A204.1 (cell line): ENCODE data around the gene NUDT1.

Experiments used
- FAIRE-seq: peaks from 2 replicates; lab custom pipeline; 2012; peaks lifted over from hg19 to GRCh38; lab: Jason Lieb, UNC

NUDT1 gene

GRCh38 chr7:2241580-2242540, at the start of gene NUDT1, which contains the start of gene MRM2:
Gene NUDT1, plus strand, starts transcription at chr7:2242226. Its CDS starts 2,349 bp downstream, at chr7:2244575.
Gene MRM2, minus strand, starts transcription at chr7:2242205. Its CDS starts 36 bp downstream, at chr7:2242169.
- no peak for FAIRE-seq

GRCh38 chr7:2192831-2193534, 49.0 kb upstream of the NUDT1 start:
- FAIRE-seq = no peak

GRCh38 chr7:2193575-2194305, 48.3 kb upstream of the NUDT1 start:
- FAIRE-seq = no peak

GRCh38 chr7:2195400-2196246, 46.4 kb upstream of the NUDT1 start:
- no peak for FAIRE-seq

- no peak for FAIRE-seq
These were observed 45.3 kb upstream of the NUDT1 start for GRCh38 chr7:2196381-2197378.

GRCh38 chr7:2197436-2198155, 44.4 kb upstream of the NUDT1 start:
- no peak for FAIRE-seq

GRCh38 chr7:2198206-2198605, 43.8 kb upstream of the NUDT1 start:
- no peak for FAIRE-seq

- FAIRE-seq = no peak
These were observed 43.3 kb upstream of the NUDT1 start for GRCh38 chr7:2198760-2199159.

- FAIRE-seq = no peak
These were observed 42.5 kb upstream of the NUDT1 start for GRCh38 chr7:2199528-2199927.

GRCh38 chr7:2199956-2200583, 42.0 kb upstream of the NUDT1 start:
- FAIRE-seq = no peak

GRCh38 chr7:2200584-2200980, 41.4 kb upstream of the NUDT1 start:
- FAIRE-seq = no peak

- no peak for FAIRE-seq
These were observed 40.9 kb upstream of the NUDT1 start for GRCh38 chr7:2201128-2201527.

GRCh38 chr7:2201686-2202360, 40.2 kb upstream of the NUDT1 start:
- FAIRE-seq = no peak

GRCh38 chr7:2202361-2202761, 39.7 kb upstream of the NUDT1 start:
- no peak for FAIRE-seq

GRCh38 chr7:2202901-2203765, 38.9 kb upstream of the NUDT1 start:
- FAIRE-seq = no peak

GRCh38 chr7:2203766-2204300, 38.2 kb upstream of the NUDT1 start:
- no peak for FAIRE-seq

- FAIRE-seq = no peak
These were observed 37.6 kb upstream of the NUDT1 start for GRCh38 chr7:2204446-2204845.
